DMS114 treated with DMSO at 0.1 percent for 48 hours (cell line): ENCODE results near the gene ERMP1.
"Not testable (repeated sequence)": the region's sequence is repeated elsewhere in the genome, so short reads cannot be mapped to it uniquely, and the experiment has no call there.

Source experiments
- DNase-seq: peaks from one replicate; lab custom pipeline; 2025; ENCODE audit not compliant: unreplicated experiment; lab: John Stamatoyannopoulos, UW

ERMP1 gene, protein sequence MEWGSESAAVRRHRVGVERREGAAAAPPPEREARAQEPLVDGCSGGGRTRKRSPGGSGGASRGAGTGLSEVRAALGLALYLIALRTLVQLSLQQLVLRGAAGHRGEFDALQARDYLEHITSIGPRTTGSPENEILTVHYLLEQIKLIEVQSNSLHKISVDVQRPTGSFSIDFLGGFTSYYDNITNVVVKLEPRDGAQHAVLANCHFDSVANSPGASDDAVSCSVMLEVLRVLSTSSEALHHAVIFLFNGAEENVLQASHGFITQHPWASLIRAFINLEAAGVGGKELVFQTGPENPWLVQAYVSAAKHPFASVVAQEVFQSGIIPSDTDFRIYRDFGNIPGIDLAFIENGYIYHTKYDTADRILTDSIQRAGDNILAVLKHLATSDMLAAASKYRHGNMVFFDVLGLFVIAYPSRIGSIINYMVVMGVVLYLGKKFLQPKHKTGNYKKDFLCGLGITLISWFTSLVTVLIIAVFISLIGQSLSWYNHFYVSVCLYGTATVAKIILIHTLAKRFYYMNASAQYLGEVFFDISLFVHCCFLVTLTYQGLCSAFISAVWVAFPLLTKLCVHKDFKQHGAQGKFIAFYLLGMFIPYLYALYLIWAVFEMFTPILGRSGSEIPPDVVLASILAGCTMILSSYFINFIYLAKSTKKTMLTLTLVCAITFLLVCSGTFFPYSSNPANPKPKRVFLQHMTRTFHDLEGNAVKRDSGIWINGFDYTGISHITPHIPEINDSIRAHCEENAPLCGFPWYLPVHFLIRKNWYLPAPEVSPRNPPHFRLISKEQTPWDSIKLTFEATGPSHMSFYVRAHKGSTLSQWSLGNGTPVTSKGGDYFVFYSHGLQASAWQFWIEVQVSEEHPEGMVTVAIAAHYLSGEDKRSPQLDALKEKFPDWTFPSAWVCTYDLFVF

DNA sequence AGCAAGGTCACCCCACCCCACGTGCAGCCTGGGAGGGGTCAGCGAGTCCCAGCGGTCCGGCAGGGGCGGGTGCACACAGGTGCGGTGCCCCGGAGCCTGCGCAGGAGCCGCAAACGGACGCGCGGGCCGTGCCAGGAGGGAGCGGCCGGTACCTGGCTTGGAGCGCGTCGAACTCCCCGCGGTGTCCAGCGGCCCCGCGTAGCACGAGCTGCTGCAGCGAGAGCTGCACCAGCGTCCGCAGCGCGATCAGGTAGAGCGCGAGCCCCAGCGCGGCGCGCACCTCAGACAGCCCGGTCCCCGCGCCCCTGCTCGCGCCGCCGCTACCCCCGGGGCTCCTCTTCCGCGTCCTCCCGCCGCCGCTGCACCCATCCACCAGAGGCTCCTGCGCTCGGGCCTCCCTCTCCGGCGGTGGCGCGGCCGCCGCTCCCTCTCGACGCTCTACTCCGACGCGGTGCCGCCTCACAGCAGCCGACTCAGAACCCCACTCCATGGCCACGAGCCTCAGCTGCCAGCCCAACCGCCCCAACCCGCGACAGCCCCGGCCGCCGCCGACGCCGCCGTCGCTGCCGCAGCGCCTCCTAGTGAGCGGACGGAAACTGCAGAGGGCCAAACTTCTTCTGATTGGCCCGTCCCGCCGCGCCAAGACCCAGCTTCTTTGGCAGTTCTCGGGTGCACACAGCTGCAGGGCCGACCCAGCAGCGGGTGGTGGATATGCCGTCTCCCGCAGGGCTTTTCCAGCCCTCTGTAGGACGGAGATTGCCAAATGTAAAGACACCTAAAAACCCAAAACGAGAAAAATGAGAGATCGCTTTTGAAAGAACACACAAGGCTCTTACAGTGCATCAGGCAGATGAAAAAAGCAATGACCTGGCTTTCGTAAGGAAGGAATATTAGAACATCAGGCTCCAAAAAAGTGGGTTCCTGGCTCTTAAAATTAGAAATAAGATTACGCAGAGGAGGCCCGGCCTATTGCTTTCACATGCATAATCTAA lies at the start of gene ERMP1:
Gene ERMP1 (minus strand): TSS at position 580 of the 992 bp plus-strand sequence. CDS start 90 bp downstream, at position 490.
- peak; percentile 54 for DNase-seq

DNA sequence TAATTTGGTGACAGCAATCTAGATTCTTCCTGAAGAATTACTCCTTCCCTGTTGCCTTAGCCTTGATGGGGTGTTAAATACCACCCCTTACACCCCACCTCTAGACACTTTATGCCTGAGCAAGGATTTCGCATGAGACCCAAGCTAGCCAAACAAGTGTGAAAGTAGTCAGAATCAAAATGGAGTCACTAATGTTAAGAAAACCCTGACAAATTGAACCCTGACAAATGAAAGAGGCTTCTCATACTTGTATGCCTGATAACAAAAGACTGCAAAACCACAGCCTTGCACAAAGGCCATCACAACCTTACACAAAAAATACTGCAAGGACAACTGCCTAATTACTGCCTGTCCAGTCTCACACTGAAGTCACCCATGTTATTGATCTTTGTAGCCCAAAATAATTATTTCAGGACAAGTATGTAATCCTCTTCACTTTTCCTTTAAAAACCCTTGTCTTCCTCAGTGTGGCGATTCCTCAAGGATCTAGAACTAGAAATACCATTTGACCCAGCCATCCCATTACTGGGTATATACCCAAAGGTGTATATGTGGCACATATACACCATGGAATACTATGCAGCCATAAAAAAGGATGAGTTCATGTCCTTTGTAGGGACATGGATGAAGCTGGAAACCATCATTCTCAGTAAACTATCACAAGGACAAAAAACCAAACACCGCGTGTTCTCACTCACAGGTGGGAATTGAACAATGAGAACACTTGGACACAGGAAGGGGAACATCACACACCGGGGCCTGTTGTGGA lies 49.5 kb upstream of the ERMP1 start:
- not testable (repeated sequence) for DNase-seq

DNA sequence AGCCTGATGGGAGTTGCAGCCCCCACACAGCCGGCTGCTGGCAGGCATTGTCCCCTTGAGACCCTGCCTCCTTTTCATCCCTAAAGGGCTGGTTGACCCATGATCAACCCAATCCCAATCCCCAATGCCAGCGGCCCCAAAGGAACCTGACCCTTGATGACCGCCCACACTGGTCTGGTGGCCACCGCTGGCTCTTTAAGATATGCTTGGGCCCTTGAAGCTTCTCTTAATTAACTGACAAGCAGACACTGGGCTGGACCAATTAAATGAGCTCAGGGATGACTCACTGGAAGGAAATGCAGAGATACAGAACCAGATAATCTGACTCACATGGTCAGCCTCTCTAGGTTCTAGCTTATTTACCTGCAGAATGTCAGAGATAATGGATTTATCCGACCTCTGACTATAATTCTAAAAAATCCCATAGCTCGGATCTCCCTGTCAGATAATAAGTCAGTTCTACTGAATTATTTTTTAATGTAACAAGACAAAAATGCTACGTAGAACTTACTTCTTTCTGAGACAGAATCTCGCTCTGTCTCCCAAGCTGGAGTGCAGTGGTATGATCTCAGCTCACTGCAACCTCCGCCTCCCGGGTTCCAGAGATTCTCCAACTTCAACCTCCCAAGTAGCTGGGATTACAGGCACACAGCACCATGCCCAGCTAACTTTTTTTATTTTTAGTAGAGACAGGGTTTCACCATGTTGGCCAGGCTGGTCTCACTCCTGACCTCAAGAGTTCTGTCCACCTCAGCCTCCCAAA lies 46.7 kb upstream of the ERMP1 start:
- no peak for DNase-seq

DNA sequence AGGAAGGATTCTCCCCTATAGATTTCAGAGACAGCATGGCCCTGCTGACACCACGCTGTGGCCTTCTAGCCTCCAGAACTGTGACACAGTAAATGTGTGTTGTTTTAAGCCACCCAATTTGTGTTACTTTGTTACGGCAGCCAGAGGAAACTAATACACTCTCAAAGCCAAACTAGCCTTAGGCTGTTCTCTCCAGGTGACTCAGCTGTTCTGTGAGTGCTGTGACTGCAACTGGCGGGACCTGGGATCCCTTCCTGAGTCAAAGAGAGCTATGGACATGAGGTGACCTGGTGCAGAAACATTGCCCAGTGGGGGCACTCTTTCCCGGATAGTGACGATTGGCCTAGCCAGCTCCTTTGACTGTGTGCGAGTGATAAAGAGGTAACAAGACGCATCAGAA lies 43.8 kb upstream of the ERMP1 start:
- no peak for DNase-seq

DNA sequence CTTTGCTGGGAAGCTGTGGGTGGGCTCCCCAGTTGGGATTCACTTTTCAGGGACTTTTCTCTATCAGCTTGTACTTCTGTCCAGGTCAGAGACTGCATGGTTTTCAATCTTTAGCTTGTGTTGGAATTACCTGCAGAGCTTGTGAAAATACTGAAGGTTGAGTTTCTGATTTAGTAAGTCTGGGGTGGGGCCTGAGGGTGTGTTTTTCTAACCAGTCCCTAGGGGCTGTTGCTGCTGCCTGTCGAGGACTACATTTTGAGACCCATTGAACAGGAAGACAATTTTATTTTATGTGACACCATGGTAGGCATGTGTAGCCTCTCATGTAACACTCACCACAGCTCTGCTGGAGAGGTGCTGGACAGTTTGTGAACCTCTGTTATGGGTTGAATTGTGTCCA lies 43.1 kb upstream of the ERMP1 start:
- DNase-seq = no peak

DNA sequence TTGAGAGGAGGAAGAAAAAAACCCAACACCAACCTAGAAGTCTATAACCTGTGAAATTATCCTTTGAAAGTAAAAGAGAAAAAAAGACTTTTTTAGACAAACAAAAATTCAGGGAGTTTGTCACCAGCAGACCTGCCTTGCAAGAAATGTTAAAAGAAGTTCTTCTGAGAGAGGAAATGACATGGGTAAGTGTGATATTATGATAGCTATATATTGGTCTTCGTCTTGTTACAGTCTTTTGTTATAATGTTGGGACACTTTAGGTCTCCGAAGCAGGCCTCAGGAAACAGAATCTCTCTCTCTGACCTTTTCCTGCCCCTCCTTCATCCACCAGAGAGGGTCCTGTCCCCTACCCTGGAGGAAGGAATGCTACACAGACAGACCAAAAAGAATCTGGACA lies 41.1 kb upstream of the ERMP1 start:
- no peak for DNase-seq

DNA sequence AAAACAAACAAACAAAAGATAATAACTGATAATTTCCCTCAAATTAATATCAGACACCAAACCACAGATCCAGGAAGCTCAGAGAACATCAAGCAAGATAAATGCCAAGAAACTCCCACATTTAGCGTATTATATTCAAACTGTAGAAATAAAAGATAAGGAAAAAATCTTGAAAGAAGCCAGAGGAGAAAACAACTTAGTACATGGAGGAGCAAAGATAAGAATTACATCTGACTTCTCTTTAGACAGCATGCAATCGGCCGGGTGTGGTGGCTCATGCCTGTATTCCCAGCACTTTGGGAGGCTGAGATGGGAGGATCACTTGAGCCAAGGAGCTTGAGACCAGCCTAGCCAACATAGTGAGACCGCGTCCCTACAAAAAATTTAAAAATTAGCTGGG lies 40.5 kb upstream of the ERMP1 start:
- DNase-seq = no peak

DNA sequence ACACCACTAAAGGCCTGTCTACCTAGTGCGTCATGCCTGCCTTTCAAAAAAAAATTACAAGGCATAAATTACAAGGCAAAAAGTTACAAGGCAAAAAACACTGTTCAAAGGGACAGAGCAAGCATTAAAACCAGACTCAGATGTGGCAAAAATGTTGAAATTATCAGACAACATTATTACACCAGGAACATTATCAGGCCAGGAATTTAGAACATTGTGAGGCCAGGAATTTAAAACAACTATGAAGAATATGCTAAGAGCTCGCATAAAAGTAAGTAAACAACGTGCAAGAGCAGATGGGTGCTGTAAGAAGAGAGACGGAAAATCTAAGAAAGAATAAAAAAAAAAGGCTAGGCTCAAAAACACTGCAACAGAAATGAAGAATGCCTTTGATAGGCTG lies 39.6 kb upstream of the ERMP1 start:
- DNase-seq = no peak

DNA sequence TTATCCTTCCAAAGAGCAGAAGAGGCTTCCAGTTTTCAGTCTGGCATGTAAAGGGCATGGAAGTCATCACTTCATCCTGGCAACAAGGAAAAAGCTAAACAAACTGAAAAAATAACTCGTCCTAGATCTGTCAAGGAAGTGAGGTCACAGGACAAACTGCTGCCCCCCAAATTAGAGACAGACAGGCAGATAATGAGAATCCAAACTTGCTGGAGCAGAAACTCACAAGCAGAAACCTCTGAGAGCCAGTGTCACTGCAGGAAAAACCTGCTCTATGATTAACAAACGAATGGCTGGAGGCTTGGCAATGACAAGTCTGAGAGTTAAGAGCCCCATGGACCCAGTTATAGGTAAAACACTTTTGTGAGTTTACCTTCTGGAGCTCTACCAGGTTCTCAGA lies 38.9 kb upstream of the ERMP1 start:
- DNase-seq = no peak

DNA sequence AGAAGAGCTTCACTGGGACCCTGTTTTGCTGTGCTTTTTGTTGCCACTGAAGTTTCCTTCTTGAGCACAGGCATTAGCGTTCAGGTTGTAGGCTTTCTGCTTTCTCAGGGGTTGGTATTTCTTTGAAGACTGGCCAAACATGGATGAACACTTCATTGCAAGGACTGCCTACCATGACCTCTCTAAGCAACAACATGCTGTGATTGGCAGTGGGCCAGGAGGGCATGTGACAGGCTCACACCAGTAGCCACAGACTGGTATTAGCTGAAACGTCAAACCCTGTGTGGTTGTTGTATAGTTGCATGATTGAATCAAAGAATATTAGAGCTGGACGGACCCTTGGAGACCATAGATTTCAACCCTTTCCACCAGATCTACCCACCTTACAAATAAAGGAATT lies 37.8 kb upstream of the ERMP1 start:
- no peak for DNase-seq

DNA sequence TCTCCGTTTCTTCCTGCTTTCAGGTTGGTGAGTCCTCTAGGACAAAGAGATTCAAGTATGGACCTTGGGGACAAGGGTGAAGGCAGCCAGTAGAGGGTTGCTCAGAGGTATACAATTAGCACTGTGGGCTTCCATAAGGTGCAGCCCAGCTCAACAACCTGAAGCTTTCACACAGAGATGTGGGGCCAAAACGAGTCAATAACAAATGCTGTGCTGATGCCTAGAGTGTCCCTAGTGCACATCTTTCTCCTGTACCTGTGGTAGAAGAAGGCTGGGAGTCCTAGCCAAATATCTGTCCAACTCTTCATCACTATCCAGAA lies 37.1 kb upstream of the ERMP1 start:
- DNase-seq = no peak

DNA sequence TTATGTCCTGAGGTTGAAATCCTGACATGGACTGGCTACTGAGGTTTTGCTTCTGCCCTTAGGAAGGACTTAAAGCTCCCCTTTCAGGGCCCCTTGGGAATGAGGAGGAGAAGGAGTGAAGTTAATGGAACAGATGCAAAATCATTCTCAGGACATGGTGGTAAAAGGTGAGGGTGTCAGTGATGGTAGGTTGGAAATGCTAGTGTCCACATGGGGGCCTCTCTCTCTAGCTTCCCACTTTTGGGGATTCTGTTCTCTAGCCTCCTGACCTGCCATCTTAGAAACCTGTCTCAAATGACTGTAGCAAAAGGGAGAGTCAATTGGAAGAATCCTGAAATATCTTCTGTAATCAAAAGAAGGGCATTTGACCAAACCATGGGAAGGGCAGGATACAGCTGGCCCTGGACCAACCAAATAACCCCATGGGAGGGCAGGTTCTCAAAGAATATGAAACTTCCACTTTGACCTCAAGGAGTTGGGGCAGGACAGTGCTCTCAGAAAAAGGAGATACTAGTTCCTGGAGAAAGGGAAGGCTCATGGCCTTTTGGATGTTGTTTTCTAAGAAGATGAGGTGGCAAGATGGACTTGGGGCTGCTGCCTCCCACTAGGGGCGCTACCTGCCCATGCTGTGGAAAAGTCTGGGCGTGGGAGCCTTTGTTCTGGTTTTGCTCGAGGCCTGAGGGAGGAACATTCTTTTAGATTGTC lies 36.5 kb upstream of the ERMP1 start:
- no peak for DNase-seq

DNA sequence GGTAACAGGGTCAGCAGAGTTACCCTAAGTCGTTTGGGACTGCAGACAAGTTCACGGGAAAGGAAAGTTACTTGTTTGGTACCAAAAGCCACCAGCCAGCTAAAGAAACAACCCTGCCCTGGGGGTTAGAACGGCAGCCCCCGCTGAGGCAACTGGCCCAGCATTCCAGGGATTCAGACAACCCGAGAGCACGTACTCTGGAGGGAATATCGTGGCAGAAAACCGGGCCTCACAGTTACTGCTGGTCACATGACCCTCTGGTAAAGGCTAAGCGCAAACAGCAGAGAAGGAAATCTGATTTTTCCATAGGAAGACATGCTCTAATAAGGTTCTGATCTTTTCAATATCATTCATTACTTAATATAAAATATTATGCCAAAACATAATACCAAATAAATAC lies 35.3 kb upstream of the ERMP1 start:
- DNase-seq = no peak

DNA sequence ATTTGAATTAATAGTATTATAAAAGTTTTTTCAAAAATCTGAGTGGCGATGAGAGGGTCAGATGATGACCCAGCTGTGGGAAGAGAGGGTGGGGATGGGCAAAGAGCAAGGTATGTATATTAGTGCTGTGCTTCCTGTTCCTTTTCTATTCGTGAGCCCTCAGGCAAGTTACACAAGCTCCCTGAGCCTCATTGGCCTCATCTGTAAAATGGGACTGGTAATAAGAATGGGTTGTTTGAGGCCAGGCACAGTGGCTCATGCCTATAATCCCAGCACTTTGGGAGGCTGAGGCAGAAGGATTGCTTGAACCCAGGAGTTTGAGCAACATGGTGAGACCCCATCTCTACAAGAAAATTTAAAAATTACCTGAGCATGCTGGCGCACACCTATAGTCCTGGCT lies 33.8 kb upstream of the ERMP1 start:
- DNase-seq = no peak

DNA sequence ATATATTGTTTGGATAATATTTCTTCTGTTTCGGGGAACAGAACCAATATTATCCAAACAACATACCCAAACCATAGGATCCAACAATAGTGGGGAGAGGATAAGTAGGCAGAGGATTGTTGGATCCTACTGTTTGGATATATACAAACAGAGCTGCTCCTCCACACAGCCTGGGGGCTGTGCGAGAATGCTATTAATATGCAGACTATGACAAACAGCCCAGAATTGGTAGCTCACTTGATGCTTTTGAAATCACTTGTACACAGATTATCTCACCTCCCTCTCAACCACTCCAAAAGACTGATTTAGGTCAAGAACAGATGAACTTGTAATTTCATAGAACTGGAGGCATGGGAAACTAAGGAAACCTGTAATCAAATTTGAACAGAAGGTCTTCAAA lies 33.4 kb upstream of the ERMP1 start:
- DNase-seq = no peak

DNA sequence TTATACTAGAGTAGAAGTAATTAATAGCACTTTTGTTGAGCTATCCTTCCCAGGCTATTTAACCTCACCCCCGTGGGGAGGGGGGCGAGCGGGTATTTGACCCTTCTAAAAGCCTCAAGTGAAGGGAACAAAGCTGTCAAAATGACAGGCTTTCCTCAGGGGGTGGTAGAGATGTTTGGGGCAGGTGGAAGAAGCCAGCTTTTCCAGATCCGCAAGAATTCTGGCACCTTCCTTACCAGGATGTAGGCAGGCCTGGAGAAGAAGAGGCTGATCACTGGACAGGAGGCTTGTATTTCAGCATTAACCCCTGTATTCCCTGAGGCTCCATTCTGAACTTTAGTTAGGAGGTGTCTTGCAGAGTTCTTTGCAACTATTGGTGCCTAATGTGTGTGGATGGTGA lies 31.5 kb upstream of the ERMP1 start:
- DNase-seq = no peak

DNA sequence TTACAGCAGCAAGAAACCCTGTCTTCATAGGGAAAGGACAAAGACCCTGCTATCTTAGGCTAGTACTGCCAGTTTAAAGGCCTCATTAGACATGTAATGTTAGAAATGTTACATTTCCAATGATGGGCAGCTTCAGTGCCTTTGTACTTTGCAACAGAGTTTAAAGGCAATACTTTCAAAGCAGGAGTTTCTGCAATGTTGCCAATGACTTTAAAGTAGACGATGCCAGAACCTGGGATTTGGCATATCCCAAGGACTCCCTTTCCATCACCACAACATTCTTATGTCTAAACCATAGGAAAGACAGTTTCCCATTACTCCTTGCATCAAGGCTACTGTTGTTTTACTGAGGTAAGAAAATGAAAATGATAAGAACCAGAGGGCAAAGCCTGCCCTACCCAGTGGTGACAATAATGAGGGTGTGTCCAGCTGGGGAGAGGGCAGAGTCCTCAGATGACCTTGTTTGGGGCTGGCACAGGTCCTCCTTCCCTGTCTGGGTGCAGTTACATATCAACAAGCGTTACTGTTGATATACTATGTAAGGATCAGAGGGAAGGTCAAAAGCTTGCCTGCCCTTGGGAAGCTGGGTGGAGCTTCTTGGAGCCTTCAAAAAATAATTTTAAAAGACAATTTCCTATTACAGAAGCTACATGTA lies 30.3 kb upstream of the ERMP1 start:
- DNase-seq = no peak

DNA sequence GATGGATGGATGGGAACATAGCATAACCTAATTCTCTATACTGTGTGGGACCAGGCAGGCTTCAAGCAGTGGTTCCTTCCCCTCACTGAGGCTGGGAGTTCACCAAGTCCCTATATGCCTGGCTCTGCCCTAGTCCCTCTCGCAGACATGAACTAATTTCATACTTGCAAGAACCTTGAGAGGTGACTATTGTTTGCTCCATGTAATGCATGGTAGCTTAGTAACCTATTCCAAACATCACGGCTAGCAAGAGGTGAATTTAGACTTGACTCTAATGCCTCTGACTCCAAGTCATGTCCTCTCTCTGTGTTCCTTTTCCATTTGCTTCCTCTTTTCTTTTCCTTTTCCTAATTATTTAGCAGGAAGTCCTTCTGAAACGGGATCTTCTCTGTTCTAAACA lies 25.9 kb upstream of the ERMP1 start:
- DNase-seq = no peak

DNA sequence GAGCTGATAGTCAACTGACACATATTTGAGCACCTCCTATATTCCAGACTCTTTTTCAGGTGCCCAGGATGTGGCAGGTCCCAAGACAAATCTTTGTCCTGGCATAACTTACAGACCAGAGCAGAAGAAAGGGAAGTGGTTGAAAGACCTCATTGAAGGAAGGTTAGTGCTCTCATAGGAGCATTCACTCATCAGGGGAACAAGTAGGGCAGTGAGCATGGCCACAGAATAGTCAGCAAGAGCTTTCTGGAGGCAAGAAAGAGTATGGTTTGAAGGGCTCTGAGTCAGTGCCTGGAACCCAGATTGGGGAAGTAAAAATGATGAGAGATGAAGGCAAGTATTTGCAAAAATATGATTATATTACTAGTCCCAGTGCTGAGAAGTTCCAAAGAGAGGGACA lies 25.0 kb upstream of the ERMP1 start:
- no peak for DNase-seq
